Osteoblast (primary cell): Measurements from ENCODE around the gene WWC1. TPM values are rescaled to one million over a fixed set of nuclear protein-coding genes. Genes with fewer than 3 reads are reported as not detected.

Experiments used
- DNase-seq: peaks from one replicate; pipeline ENCODE4 v3.0.0; 2011; ENCODE audit warnings: low spot score, mixed read lengths; ENCODE audit not compliant: insufficient read length; ENCODE audit errors: missing footprints
- H2AFZ ChIP-seq: 2 replicates; pipeline ENCODE4 v1.6.0; 2011; ENCODE audit warnings: mild to moderate bottlenecking, low read length
- H3K27ac ChIP-seq: 2 replicates; pipeline ENCODE4 v1.5.1; 2011; ENCODE audit warnings: mild to moderate bottlenecking, low read depth, low read length, moderate library complexity
- H3K27me3 ChIP-seq: 2 replicates; pipeline ENCODE4 v1.6.0; 2012; ENCODE audit warnings: mild to moderate bottlenecking, control low read depth, inconsistent platforms, low read length, moderate library complexity; ENCODE audit not compliant: insufficient read depth
- H3K36me3 ChIP-seq: 2 replicates; pipeline ENCODE4 v1.5.1; 2011; ENCODE audit warnings: mild to moderate bottlenecking, low read length, control low read depth, moderate library complexity; ENCODE audit not compliant: insufficient read depth
- H3K4me1 ChIP-seq: 2 replicates; pipeline ENCODE4 v1.5.1; 2011; ENCODE audit warnings: mild to moderate bottlenecking, low read length, control low read depth, moderate library complexity; ENCODE audit not compliant: insufficient read depth
- H3K4me2 ChIP-seq: 2 replicates; pipeline ENCODE4 v1.6.0; 2011; ENCODE audit warnings: mild to moderate bottlenecking, low read length; ENCODE audit not compliant: insufficient read depth
- H3K4me3 ChIP-seq: fragments of 200-600 bp; sonication (generic); 3 replicates; pipeline ENCODE4 v1.5.1; 2012; ENCODE audit warnings: mild to moderate bottlenecking, low read length, inconsistent platforms; ENCODE audit not compliant: insufficient read depth
- H3K79me2 ChIP-seq: 2 replicates; pipeline ENCODE4 v1.6.0; 2012; ENCODE audit warnings: mild to moderate bottlenecking, low read length, control low read depth, inconsistent platforms; ENCODE audit not compliant: insufficient read depth
- H3K9me3 ChIP-seq: 2 replicates; pipeline ENCODE4 v1.5.1; 2011; ENCODE audit warnings: low read depth, low read length, control low read depth
- H4K20me1 ChIP-seq: 2 replicates; pipeline ENCODE4 v1.6.0; 2012; ENCODE audit warnings: mild to moderate bottlenecking, low read length, control low read depth; ENCODE audit not compliant: insufficient read depth
- CTCF ChIP-seq: IDR thresholded peaks from 2 replicates; pipeline ENCODE4 v1.5.1; 2011; ENCODE audit warnings: mild to moderate bottlenecking, low read depth, low read length, moderate library complexity; ENCODE audit errors: extremely low read depth
- total RNA-seq: library from RNA; depleted of rRNA; stranded (reverse); fragments of >200 nt; gene quantifications from 2 replicates; pipeline ENCODE4 v1.2.3, GENCODE V29; 2012

The WWC1 gene
- total RNA-seq, 1 donor = 1.4 TPM

DNA sequence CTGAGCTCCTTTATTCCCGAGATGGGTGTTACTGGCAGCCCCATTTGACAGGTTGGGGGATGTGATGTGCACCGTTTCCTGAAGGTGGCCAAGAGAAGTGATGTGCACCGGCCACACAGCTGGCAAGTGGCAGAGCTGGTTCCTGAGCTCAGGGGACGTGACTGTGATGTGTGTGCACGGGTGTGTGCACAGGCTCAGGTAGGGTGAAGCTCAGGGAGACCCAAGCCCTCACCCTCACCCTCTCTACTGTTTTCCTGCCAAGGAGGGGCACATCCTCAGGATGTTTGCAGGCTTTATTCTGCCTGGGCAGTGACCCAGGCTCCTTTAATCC is 56.6 kb downstream of the WWC1 start:
- Histone ChIP-seq H3K27ac (no peak overlapping the region), H2AFZ (no peak overlapping the region), H3K4me3 (no peak overlapping the region), H4K20me1 (no peaks in the 10 kb centered on the region), H3K27me3 (no peaks in the 10 kb centered on the region), H3K79me2 (no peaks in the 10 kb centered on the region), H3K36me3 (no peaks in the 10 kb centered on the region), H3K4me1 (no peaks in the 10 kb centered on the region), H3K9me3 (no peaks in the 10 kb centered on the region), H3K4me2 (no peak overlapping the region)
- no peak for DNase-seq
- TF ChIP-seq CTCF = no peak

GRCh38 chr5:168350315-168350714 is 58.9 kb downstream of the WWC1 start:
- H3K4me1 ChIP-seq = no peaks in the 10 kb centered on the region
- DNase-seq = no peak
- H4K20me1 ChIP-seq = no peaks in the 10 kb centered on the region
- no peak overlapping the region for H2AFZ ChIP-seq
- H3K27me3 ChIP-seq = no peaks in the 10 kb centered on the region
- TF ChIP-seq CTCF = no peak
- H3K79me2 ChIP-seq = no peaks in the 10 kb centered on the region
- H3K4me3 ChIP-seq = no peak overlapping the region
- H3K9me3 ChIP-seq = no peaks in the 10 kb centered on the region
- no peak overlapping the region for H3K4me2 ChIP-seq
- H3K27ac ChIP-seq = no peak overlapping the region
- no peaks in the 10 kb centered on the region for H3K36me3 ChIP-seq

GRCh38 chr5:168353216-168353957 is 61.9 kb downstream of the WWC1 start:
- no peaks in the 10 kb centered on the region for H3K36me3 ChIP-seq
- no peak for TF ChIP-seq CTCF
- H3K9me3 ChIP-seq = no peaks in the 10 kb centered on the region
- no peak overlapping the region for H3K4me3 ChIP-seq
- H3K4me2 ChIP-seq = no peak overlapping the region
- no peaks in the 10 kb centered on the region for H4K20me1 ChIP-seq
- H3K79me2 ChIP-seq = no peaks in the 10 kb centered on the region
- H2AFZ ChIP-seq = no peak overlapping the region
- H3K4me1 ChIP-seq = no peaks in the 10 kb centered on the region
- DNase-seq = no peak
- no peaks in the 10 kb centered on the region for H3K27me3 ChIP-seq
- no peak overlapping the region for H3K27ac ChIP-seq

- Histone ChIP-seq H3K9me3 (no peaks in the 10 kb centered on the region), H3K27ac (no peak overlapping the region), H2AFZ (no peak overlapping the region), H3K4me3 (no peak overlapping the region), H3K79me2 (no peaks in the 10 kb centered on the region), H3K27me3 (no peaks in the 10 kb centered on the region), H3K36me3 (no peaks in the 10 kb centered on the region), H3K4me2 (no peak overlapping the region), H3K4me1 (no peaks in the 10 kb centered on the region), H4K20me1 (no peaks in the 10 kb centered on the region)
- no peak for TF ChIP-seq CTCF
- DNase-seq = no peak
Observed at GRCh38 chr5:168354397-168354796, 63.0 kb downstream of the WWC1 start.
